Measurements from ENCODE around the gene COQ3. TPM values are rescaled to one million over a fixed set of nuclear protein-coding genes. Genes with fewer than 3 reads are reported as not detected.

Gene COQ3
- total RNA-seq, 1 experiment from 2014 or later: 14.4 TPM

- Histone ChIP-seq H3F3A (ENCODE audit: insufficient read depth, low read depth) (no peaks in the 10 kb centered on the region; the same call in 1 of the 2 replicates), H4K20me1 (ENCODE audit: insufficient read depth) (peaks cover 44% of the 10 kb centered on the region), H3K9me2 (ENCODE audit: insufficient read depth) (no peaks in the 10 kb centered on the region), H3K4me3 (no peak overlapping the region), H3K4me1 (replicated peaks; ENCODE audit: insufficient read depth) (no peaks in the 10 kb centered on the region), H3K27ac (no peak overlapping the region), H3K36me3 (ENCODE audit: low read depth) (peaks cover 50% of the 10 kb centered on the region), H2AFZ (no peak overlapping the region), H3K27me3 (ENCODE audit: insufficient read depth, low read depth) (no peaks in the 10 kb centered on the region), H3K9me3 (ENCODE audit: insufficient read depth, low read depth) (no peaks in the 10 kb centered on the region), H3K79me2 (ENCODE audit: low read depth) (peaks cover 38% of the 10 kb centered on the region), H3K4me2 (no peak overlapping the region)
- ChIA-PET CTCF (no interaction called here), POLR2A (ENCODE audit: unreplicated experiment) (interaction anchor here (0.7 kb wide), 1 partner anchor 16 kb away, joined by 3 read pairs; the partner anchor contains the start of gene COQ3)
- TF ChIP-seq CTCF (conservative IDR thresholded peaks at IDR 0.05) (no peak), EZH2 (IDR thresholded peaks at IDR 0.05; ENCODE audit: low read depth) (no peak)
- no peak for DNase-seq
- intact Hi-C loops (cut with micrococcal nuclease; ENCODE audit: unreplicated experiment): no loop called here
- BruUV-seq (replicated peaks): no TSS peak
These were observed 15.7 kb upstream of the COQ3 start for GRCh38 chr6:99409672-99410071.

- intact Hi-C loops (cut with micrococcal nuclease; ENCODE audit: unreplicated experiment): no loop called here
- TF ChIP-seq CTCF (conservative IDR thresholded peaks at IDR 0.05): no peak
- POLR2A ChIA-PET (ENCODE audit: unreplicated experiment): no interaction called here
- CTCF ChIA-PET: no interaction called here
- peaks cover 14% of the 10 kb centered on the region for H3K79me2 ChIP-seq (ENCODE audit: low read depth)
- H3K9me3 ChIP-seq (ENCODE audit: insufficient read depth, low read depth): no peaks in the 10 kb centered on the region
- peaks cover 23% of the 10 kb centered on the region for H4K20me1 ChIP-seq (ENCODE audit: insufficient read depth)
- no peak overlapping the region for H2AFZ ChIP-seq
- H3K27ac ChIP-seq: no peak overlapping the region
- no peaks in the 10 kb centered on the region for H3K4me1 ChIP-seq (replicated peaks; ENCODE audit: insufficient read depth)
- H3K4me3 ChIP-seq: no peak overlapping the region
- DNase-seq: no peak
- H3K9me2 ChIP-seq (ENCODE audit: insufficient read depth): no peaks in the 10 kb centered on the region
- no TSS peak for BruUV-seq (replicated peaks)
- H3K36me3 ChIP-seq (ENCODE audit: low read depth): peaks cover 57% of the 10 kb centered on the region
- H3K4me2 ChIP-seq: no peak overlapping the region
- peaks cover 7% of the 10 kb centered on the region for H3F3A ChIP-seq (ENCODE audit: insufficient read depth, low read depth)
- H3K27me3 ChIP-seq (ENCODE audit: insufficient read depth, low read depth): no peaks in the 10 kb centered on the region
These were observed 13.1 kb upstream of the COQ3 start for GRCh38 chr6:99407076-99407475.

- H3K9me3 ChIP-seq (ENCODE audit: insufficient read depth, low read depth): no peaks in the 10 kb centered on the region
- no peaks in the 10 kb centered on the region for H3K9me2 ChIP-seq (ENCODE audit: insufficient read depth)
- POLR2A ChIA-PET (ENCODE audit: unreplicated experiment): interaction anchor here (0.6 kb wide), 2 partner anchors 98 to 123 kb away, joined by 3 to 5 read pairs; no protein-coding TSS in a partner anchor
- H3K36me3 ChIP-seq (ENCODE audit: low read depth): peaks cover 55% of the 10 kb centered on the region
- H3K79me2 ChIP-seq (ENCODE audit: low read depth): no peaks in the 10 kb centered on the region
- H2AFZ ChIP-seq: no peak overlapping the region
- BruUV-seq (replicated peaks): no TSS peak
- H3K4me3 ChIP-seq: no peak overlapping the region
- TF ChIP-seq EZH2 (IDR thresholded peaks at IDR 0.05; ENCODE audit: low read depth) (no peak), CTCF (conservative IDR thresholded peaks at IDR 0.05) (no peak)
- H3F3A ChIP-seq (ENCODE audit: insufficient read depth, low read depth): peaks cover 15% of the 10 kb centered on the region
- DNase-seq: no peak
- H4K20me1 ChIP-seq (ENCODE audit: insufficient read depth): peaks cover 4% of the 10 kb centered on the region; the same call in 1 of the 2 replicates
- CTCF ChIA-PET: no interaction called here
- no peak overlapping the region for H3K4me2 ChIP-seq
- H3K27me3 ChIP-seq (ENCODE audit: insufficient read depth, low read depth): no peaks in the 10 kb centered on the region
- intact Hi-C loops (cut with micrococcal nuclease; ENCODE audit: unreplicated experiment): no loop called here
- H3K4me1 ChIP-seq (replicated peaks; ENCODE audit: insufficient read depth): no peaks in the 10 kb centered on the region
- H3K27ac ChIP-seq: no peak overlapping the region
These were observed 8.5 kb upstream of the COQ3 start for GRCh38 chr6:99402448-99402847.

All from PC-9 (cell line).